GM12891 (cell line): ENCODE measurements around the gene IMMP2L.

Source experiments
- POLR2AphosphoS5 ChIP-seq: IDR thresholded peaks from 2 replicates; pipeline ENCODE4 v1.6.1; 2011; ENCODE audit warnings: low read depth, low read length, control low read depth
- POU2F2 ChIP-seq: IDR thresholded peaks from 2 replicates; pipeline ENCODE4 v1.6.1; 2011; ENCODE audit warnings: low read depth, mild to moderate bottlenecking, control low read depth, low read length, moderate library complexity
- TAF1 ChIP-seq: IDR thresholded peaks from 2 replicates; pipeline ENCODE4 v1.6.1; 2011; ENCODE audit warnings: low read depth, low read length, control low read depth

- TF ChIP-seq TAF1 = no peak
- no peak for TF ChIP-seq POLR2AphosphoS5
- no peak for TF ChIP-seq POU2F2
Measured at GRCh38 chr7:111324776-111325175, 237.5 kb downstream of the IMMP2L start.
